Fibroblast of peridontal ligament (primary cell): Measurements from ENCODE around the gene MEIKIN.

Experiments used
- DNase-seq: peaks from one replicate; pipeline ENCODE4 v3.0.0-alpha.2; 2010; ENCODE audit errors: extremely low read depth

Gene MEIKIN

GRCh38 chr5:131773805-131774204 is 171.7 kb downstream of the MEIKIN start:
- no peak for DNase-seq

- no peak for DNase-seq
Measured at GRCh38 chr5:131771692-131772091, 173.8 kb downstream of the MEIKIN start.

- no peak for DNase-seq
Measured at GRCh38 chr5:131769961-131770360, 175.5 kb downstream of the MEIKIN start.

GRCh38 chr5:131769336-131769735 is 176.1 kb downstream of the MEIKIN start:
- no peak for DNase-seq

- no peak for DNase-seq
Measured at GRCh38 chr5:131767891-131768290, 177.6 kb downstream of the MEIKIN start.

- no peak for DNase-seq
Measured at GRCh38 chr5:131766689-131767088, 178.8 kb downstream of the MEIKIN start.

- DNase-seq: no peak
Measured at GRCh38 chr5:131765261-131765660, 180.2 kb downstream of the MEIKIN start.

- no peak for DNase-seq
Measured at GRCh38 chr5:131763968-131764367, 181.5 kb downstream of the MEIKIN start.

- DNase-seq: no peak
Measured at GRCh38 chr5:131760793-131761192, 184.7 kb downstream of the MEIKIN start.

GRCh38 chr5:131759704-131760103 is 185.8 kb downstream of the MEIKIN start:
- DNase-seq: no peak

- DNase-seq: no peak
Measured at GRCh38 chr5:131758520-131758900, 187.0 kb downstream of the MEIKIN start.

- DNase-seq: no peak
Measured at GRCh38 chr5:131757830-131758519, 187.5 kb downstream of the MEIKIN start.
